HepG2 (cell line): Measurements from ENCODE around the gene CCN2. TPM values are rescaled to one million over a fixed set of nuclear protein-coding genes. Genes with fewer than 3 reads are reported as not detected.

ENCODE experiments used
- EED ChIP-seq: sonication (generic); formaldehyde crosslinking; IDR thresholded peaks from 2 replicates; pipeline ENCODE4 v1.5.0; 2020; ENCODE audit warnings: mild to moderate bottlenecking, missing genetic modification reagents
- GRHL1 ChIP-seq: sonication (generic); formaldehyde crosslinking; conservative IDR thresholded peaks from 2 replicates; pipeline ENCODE4 v1.8.0; 2022; ENCODE audit warnings: missing genetic modification reagents
- NCOA1 ChIP-seq: sonication (generic); formaldehyde crosslinking; IDR thresholded peaks from 2 replicates; pipeline ENCODE4 v1.9.0; 2021; ENCODE audit warnings: missing genetic modification reagents
- PAWR ChIP-seq: sonication (generic); formaldehyde crosslinking; IDR thresholded peaks from 2 replicates; pipeline ENCODE4 v1.4.0; 2020; ENCODE audit warnings: missing genetic modification reagents, mild to moderate bottlenecking, borderline replicate concordance
- REPIN1 ChIP-seq: sonication (generic); formaldehyde crosslinking; IDR thresholded peaks from 2 replicates; pipeline ENCODE4 v1.8.0; 2022; ENCODE audit warnings: missing genetic modification reagents, low read depth, mild to moderate bottlenecking, borderline replicate concordance
- TRIM24 ChIP-seq: sonication (generic); formaldehyde crosslinking; IDR thresholded peaks from 2 replicates; pipeline ENCODE4 v1.8.0; 2022; ENCODE audit warnings: mild to moderate bottlenecking, missing genetic modification reagents
- U2AF1 ChIP-seq: fragments of 200-400 bp; formaldehyde crosslinking; optimal IDR thresholded peaks from 2 replicates; pipeline ENCODE3; 2017; ENCODE audit warnings: mild to moderate bottlenecking, low read depth, low read length
- ZNF253 ChIP-seq: sonication (generic); formaldehyde crosslinking; IDR thresholded peaks from 2 replicates; pipeline ENCODE4 v1.8.0; 2022; ENCODE audit warnings: mild to moderate bottlenecking, missing genetic modification reagents, borderline replicate concordance
- ZNF335 ChIP-seq: sonication (generic); formaldehyde crosslinking; IDR thresholded peaks from 2 replicates; pipeline ENCODE4 v1.4.0; 2020; ENCODE audit warnings: missing genetic modification reagents
- ZNF766 ChIP-seq: sonication (generic); formaldehyde crosslinking; IDR thresholded peaks from 2 replicates; pipeline ENCODE4 v1.5.0; 2020; ENCODE audit warnings: missing genetic modification reagents, borderline replicate concordance
- ZNF780A ChIP-seq: sonication (generic); formaldehyde crosslinking; IDR thresholded peaks from 2 replicates; pipeline ENCODE4 v1.8.0; 2022; ENCODE audit warnings: mild to moderate bottlenecking, missing genetic modification reagents, moderate library complexity
- polyA plus RNA-seq, 8 experiments: library from polyadenylated mRNA; depleted of rRNA in 3 of 8; stranded (reverse) in 7 of 8; unstranded in 1 of 8; fragments of >200 nt; fragmentation: Illumina TruSeq in 4 of 8; extraction: Trizol in 4 of 8; gene quantifications; 2 replicates each; pipeline versions ENCODE4 v1.2.1 to v1.2.3, GENCODE V29; 2011 to 2016; ENCODE audit warnings: low read depth in 4 of 8, missing spikeins in 1 of 8, mixed read lengths in 1 of 8; ENCODE audit not compliant: insufficient read depth in 1 of 8
- total RNA-seq, 5 experiments: library from RNA; depleted of rRNA; stranded (reverse); fragments of >200 nt; fragmentation: Illumina TruSeq; extraction: Trizol; gene quantifications; 2 replicates each; pipeline ENCODE4 v1.2.3, GENCODE V29; 2016; ENCODE audit warnings: low read depth in 1 of 5
- TF ChIP-seq, protein P1 (sequence below): fragments of 450-650 bp; IDR thresholded peaks from 2 replicates; pipeline ENCODE4 v1.6.1; 2017
- TF ChIP-seq, protein P2 (sequence below): sonication (generic); formaldehyde crosslinking; IDR thresholded peaks from 2 replicates; pipeline ENCODE4 v1.8.1; 2022; ENCODE audit warnings: low read depth, mild to moderate bottlenecking, missing genetic modification reagents
- TF ChIP-seq, protein P3 (sequence below): sonication (generic); formaldehyde crosslinking; IDR thresholded peaks from 2 replicates; pipeline ENCODE4 v1.5.0; 2020; ENCODE audit warnings: missing genetic modification reagents
- TF ChIP-seq, protein P4 (sequence below): sonication (generic); formaldehyde crosslinking; IDR thresholded peaks from 2 replicates; pipeline ENCODE4 v1.4.0; 2020; ENCODE audit warnings: missing genetic modification reagents

CCN2 gene
- total and polyA plus RNA-seq, 2 of the 13 experiments (the other 11 are each of a cell fraction or from before 2014, with no cell fraction given) = 34.7 to 316 TPM

- TF ChIP-seq, protein P1, sequence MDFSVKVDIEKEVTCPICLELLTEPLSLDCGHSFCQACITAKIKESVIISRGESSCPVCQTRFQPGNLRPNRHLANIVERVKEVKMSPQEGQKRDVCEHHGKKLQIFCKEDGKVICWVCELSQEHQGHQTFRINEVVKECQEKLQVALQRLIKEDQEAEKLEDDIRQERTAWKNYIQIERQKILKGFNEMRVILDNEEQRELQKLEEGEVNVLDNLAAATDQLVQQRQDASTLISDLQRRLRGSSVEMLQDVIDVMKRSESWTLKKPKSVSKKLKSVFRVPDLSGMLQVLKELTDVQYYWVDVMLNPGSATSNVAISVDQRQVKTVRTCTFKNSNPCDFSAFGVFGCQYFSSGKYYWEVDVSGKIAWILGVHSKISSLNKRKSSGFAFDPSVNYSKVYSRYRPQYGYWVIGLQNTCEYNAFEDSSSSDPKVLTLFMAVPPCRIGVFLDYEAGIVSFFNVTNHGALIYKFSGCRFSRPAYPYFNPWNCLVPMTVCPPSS = no peak
- no peak for TF ChIP-seq EED
- TF ChIP-seq REPIN1 = peak; percentile 75; the same call in 1 of the 2 replicates
- no peak for TF ChIP-seq GRHL1 (CRISPR knock-in tag)
- TF ChIP-seq PAWR (CRISPR knock-in tag) = no peak
- peak; percentile 94 for TF ChIP-seq NCOA1
- TF ChIP-seq, protein P2, sequence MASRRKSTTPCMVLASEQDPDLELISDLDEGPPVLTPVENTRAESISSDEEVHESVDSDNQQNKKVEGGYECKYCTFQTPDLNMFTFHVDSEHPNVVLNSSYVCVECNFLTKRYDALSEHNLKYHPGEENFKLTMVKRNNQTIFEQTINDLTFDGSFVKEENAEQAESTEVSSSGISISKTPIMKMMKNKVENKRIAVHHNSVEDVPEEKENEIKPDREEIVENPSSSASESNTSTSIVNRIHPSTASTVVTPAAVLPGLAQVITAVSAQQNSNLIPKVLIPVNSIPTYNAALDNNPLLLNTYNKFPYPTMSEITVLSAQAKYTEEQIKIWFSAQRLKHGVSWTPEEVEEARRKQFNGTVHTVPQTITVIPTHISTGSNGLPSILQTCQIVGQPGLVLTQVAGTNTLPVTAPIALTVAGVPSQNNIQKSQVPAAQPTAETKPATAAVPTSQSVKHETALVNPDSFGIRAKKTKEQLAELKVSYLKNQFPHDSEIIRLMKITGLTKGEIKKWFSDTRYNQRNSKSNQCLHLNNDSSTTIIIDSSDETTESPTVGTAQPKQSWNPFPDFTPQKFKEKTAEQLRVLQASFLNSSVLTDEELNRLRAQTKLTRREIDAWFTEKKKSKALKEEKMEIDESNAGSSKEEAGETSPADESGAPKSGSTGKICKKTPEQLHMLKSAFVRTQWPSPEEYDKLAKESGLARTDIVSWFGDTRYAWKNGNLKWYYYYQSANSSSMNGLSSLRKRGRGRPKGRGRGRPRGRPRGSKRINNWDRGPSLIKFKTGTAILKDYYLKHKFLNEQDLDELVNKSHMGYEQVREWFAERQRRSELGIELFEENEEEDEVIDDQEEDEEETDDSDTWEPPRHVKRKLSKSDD = peak; percentile 71; the same call in 1 of the 2 replicates
- no peak for TF ChIP-seq ZNF253 (CRISPR knock-in tag)
- TF ChIP-seq ZNF766 (CRISPR knock-in tag) = peak; percentile 60
- TF ChIP-seq, protein P3, sequence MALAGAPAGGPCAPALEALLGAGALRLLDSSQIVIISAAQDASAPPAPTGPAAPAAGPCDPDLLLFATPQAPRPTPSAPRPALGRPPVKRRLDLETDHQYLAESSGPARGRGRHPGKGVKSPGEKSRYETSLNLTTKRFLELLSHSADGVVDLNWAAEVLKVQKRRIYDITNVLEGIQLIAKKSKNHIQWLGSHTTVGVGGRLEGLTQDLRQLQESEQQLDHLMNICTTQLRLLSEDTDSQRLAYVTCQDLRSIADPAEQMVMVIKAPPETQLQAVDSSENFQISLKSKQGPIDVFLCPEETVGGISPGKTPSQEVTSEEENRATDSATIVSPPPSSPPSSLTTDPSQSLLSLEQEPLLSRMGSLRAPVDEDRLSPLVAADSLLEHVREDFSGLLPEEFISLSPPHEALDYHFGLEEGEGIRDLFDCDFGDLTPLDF (CRISPR knock-in tag) = no peak
- TF ChIP-seq, protein P4, sequence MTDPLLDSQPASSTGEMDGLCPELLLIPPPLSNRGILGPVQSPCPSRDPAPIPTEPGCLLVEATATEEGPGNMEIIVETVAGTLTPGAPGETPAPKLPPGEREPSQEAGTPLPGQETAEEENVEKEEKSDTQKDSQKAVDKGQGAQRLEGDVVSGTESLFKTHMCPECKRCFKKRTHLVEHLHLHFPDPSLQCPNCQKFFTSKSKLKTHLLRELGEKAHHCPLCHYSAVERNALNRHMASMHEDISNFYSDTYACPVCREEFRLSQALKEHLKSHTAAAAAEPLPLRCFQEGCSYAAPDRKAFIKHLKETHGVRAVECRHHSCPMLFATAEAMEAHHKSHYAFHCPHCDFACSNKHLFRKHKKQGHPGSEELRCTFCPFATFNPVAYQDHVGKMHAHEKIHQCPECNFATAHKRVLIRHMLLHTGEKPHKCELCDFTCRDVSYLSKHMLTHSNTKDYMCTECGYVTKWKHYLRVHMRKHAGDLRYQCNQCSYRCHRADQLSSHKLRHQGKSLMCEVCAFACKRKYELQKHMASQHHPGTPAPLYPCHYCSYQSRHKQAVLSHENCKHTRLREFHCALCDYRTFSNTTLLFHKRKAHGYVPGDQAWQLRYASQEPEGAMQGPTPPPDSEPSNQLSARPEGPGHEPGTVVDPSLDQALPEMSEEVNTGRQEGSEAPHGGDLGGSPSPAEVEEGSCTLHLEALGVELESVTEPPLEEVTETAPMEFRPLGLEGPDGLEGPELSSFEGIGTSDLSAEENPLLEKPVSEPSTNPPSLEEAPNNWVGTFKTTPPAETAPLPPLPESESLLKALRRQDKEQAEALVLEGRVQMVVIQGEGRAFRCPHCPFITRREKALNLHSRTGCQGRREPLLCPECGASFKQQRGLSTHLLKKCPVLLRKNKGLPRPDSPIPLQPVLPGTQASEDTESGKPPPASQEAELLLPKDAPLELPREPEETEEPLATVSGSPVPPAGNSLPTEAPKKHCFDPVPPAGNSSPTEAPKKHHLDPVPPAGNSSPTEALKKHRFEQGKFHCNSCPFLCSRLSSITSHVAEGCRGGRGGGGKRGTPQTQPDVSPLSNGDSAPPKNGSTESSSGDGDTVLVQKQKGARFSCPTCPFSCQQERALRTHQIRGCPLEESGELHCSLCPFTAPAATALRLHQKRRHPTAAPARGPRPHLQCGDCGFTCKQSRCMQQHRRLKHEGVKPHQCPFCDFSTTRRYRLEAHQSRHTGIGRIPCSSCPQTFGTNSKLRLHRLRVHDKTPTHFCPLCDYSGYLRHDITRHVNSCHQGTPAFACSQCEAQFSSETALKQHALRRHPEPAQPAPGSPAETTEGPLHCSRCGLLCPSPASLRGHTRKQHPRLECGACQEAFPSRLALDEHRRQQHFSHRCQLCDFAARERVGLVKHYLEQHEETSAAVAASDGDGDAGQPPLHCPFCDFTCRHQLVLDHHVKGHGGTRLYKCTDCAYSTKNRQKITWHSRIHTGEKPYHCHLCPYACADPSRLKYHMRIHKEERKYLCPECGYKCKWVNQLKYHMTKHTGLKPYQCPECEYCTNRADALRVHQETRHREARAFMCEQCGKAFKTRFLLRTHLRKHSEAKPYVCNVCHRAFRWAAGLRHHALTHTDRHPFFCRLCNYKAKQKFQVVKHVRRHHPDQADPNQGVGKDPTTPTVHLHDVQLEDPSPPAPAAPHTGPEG = no peak
- TF ChIP-seq TRIM24 (CRISPR knock-in tag) = no peak
- no peak for TF ChIP-seq U2AF1
- TF ChIP-seq ZNF335 = peak; percentile 80
- peak; percentile 21; the same call in 1 of the 2 replicates for TF ChIP-seq ZNF780A (CRISPR knock-in tag)
These were observed 13.2 kb downstream of the CCN2 start (continued) for GRCh38 chr6:131937703-131938631.
